ENCODE results near the gene VPS13D. TPM values are rescaled to one million over a fixed set of nuclear protein-coding genes. Genes with fewer than 3 reads are reported as not detected.

VPS13D gene
- total RNA-seq, 1 experiment from 2014 or later, result 20.2 TPM

GRCh38 chr1:12445257-12445656 lies 215.4 kb downstream of the VPS13D start:
- no CpG with 5 or more reads among the region's 3 CpGs for whole genome bisulfite sequencing (ENCODE audit: extremely low coverage, insufficient read length, low lambda C conversion rate)
- no peak overlapping the region for H2BK120ac ChIP-seq (ENCODE audit: low read depth, low read length, poor library complexity, severe bottlenecking)
- H3K14ac ChIP-seq (ENCODE audit: insufficient read depth, low read length), result no peak overlapping the region
- H2AFZ ChIP-seq (ENCODE audit: low read length), result no peak overlapping the region
- no peak overlapping the region for H2BK20ac ChIP-seq (ENCODE audit: low read depth, low read length, poor library complexity, severe bottlenecking)
- TF ChIP-seq CTCF (conservative IDR thresholded peaks at IDR 0.05), result no peak
- H3K56ac ChIP-seq (ENCODE audit: insufficient read length, low read depth, low read length), result no peak overlapping the region
- H3K23me2 ChIP-seq (ENCODE audit: insufficient read length, low read depth, low read length, poor library complexity, severe bottlenecking), result no peaks in the 10 kb centered on the region
- no peak overlapping the region for H3T11ph ChIP-seq (ENCODE audit: low read length)
- H3K79me2 ChIP-seq (ENCODE audit: insufficient read depth, low read length), result no peaks in the 10 kb centered on the region
- no peak overlapping the region for H3K18ac ChIP-seq (ENCODE audit: insufficient read length, low read depth, low read length)
- H3K79me1 ChIP-seq (ENCODE audit: insufficient read depth, low read depth, low read length, poor library complexity, severe bottlenecking), result no peaks in the 10 kb centered on the region
- no peaks in the 10 kb centered on the region; the same call in 1 of the 2 replicates for H3K4me1 ChIP-seq (ENCODE audit: insufficient read depth, low read length)
- no peak overlapping the region for H3K23ac ChIP-seq (ENCODE audit: insufficient read length, low read depth, low read length)
- no peaks in the 10 kb centered on the region for H4K20me1 ChIP-seq (ENCODE audit: control insufficient read depth, insufficient read depth, insufficient read length)
- no peak overlapping the region for H4K5ac ChIP-seq (ENCODE audit: insufficient read length, low read depth, low read length)
- H2BK12ac ChIP-seq (ENCODE audit: insufficient read length, low read depth, low read length), result no peak overlapping the region
- Mint-ChIP-seq H3K27ac (no peak overlapping the region), H3K27me3 (ENCODE audit: low read depth) (no peaks in the 10 kb centered on the region), H3K4me3 (no peak overlapping the region), H3K9me3 (no peaks in the 10 kb centered on the region), H3K36me3 (ENCODE audit: insufficient read depth in 1 of 3, low read depth in 3 of 3) (no peaks in the 10 kb centered on the region; a peak in 1 of 7 replicates), H3K4me1 (peaks cover 8% of the 10 kb centered on the region in 2 experiments)
- H4K91ac ChIP-seq (ENCODE audit: insufficient read length, low read depth, low read length), result no peak overlapping the region
- H3K4ac ChIP-seq (ENCODE audit: low read depth, low read length), result no peak overlapping the region
- no peak overlapping the region for H2AK5ac ChIP-seq (ENCODE audit: insufficient read length, low read length)
- H4K8ac ChIP-seq (replicated peaks; ENCODE audit: insufficient read length, low read depth, low read length), result no peak overlapping the region
- no peak overlapping the region for H2BK15ac ChIP-seq (ENCODE audit: low read depth, low read length)
- no peak overlapping the region for H3K27ac ChIP-seq (ENCODE audit: insufficient read length, low read depth, low read length)
- H2BK5ac ChIP-seq (ENCODE audit: insufficient read length, low read length), result no peak overlapping the region
- no peaks in the 10 kb centered on the region for H3K27me3 ChIP-seq (ENCODE audit: insufficient read depth, low read length)
- H3K9ac ChIP-seq (ENCODE audit: extremely low read depth, insufficient read length, low read length), result no peak overlapping the region
- H3K4me2 ChIP-seq (ENCODE audit: insufficient read depth, insufficient read length, low read length), result no peak overlapping the region
- no peaks in the 10 kb centered on the region for H3K9me3 ChIP-seq (ENCODE audit: control insufficient read depth, low read depth, low read length)
- DNase-seq, result no peak

Data from H9 (cell line).